Neural progenitor cell (in vitro differentiated cells): Measurements from ENCODE around the gene PLD4.

Source experiments
- EZH2 ChIP-seq: fragments of 200-600 bp; sonication (generic); IDR thresholded peaks from 2 replicates; pipeline ENCODE4 v1.6.1; 2017; ENCODE audit warnings: antibody characterized with exemption, mild to moderate bottlenecking, moderate library complexity
- EZH2phosphoT487 ChIP-seq: fragments of 200-600 bp; sonication (generic); IDR thresholded peaks from 2 replicates; pipeline ENCODE4 v1.6.1; 2017; ENCODE audit warnings: antibody characterized with exemption
- TF ChIP-seq, protein P1 (sequence below): fragments of 200-600 bp; sonication (generic); IDR thresholded peaks from 2 replicates; pipeline ENCODE4 v1.5.1; 2017; ENCODE audit warnings: antibody characterized with exemption, mild to moderate bottlenecking

- TF ChIP-seq, protein P1, sequence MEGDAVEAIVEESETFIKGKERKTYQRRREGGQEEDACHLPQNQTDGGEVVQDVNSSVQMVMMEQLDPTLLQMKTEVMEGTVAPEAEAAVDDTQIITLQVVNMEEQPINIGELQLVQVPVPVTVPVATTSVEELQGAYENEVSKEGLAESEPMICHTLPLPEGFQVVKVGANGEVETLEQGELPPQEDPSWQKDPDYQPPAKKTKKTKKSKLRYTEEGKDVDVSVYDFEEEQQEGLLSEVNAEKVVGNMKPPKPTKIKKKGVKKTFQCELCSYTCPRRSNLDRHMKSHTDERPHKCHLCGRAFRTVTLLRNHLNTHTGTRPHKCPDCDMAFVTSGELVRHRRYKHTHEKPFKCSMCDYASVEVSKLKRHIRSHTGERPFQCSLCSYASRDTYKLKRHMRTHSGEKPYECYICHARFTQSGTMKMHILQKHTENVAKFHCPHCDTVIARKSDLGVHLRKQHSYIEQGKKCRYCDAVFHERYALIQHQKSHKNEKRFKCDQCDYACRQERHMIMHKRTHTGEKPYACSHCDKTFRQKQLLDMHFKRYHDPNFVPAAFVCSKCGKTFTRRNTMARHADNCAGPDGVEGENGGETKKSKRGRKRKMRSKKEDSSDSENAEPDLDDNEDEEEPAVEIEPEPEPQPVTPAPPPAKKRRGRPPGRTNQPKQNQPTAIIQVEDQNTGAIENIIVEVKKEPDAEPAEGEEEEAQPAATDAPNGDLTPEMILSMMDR: no peak
- TF ChIP-seq EZH2 (no peak), EZH2phosphoT487 (no peak)
Observed at GRCh38 chr14:104973385-104974145, 48.9 kb downstream of the PLD4 start.
